Tibial nerve (tissue), 3 donors: ENCODE results near the gene DHRSX.

ENCODE experiments used
- CTCF ChIP-seq, 5 experiments: fragments of 200-600 bp in 3 of 5; fragments of 450-650 bp in 2 of 5; sonication (generic) in 3 of 5; IDR thresholded peaks; one replicate each; pipeline ENCODE4 v1.5.1; 2016 to 2019; ENCODE audit warnings: antibody characterized with exemption in 5 of 5, mild to moderate bottlenecking in 3 of 5, moderate library complexity in 2 of 5
- POLR2A ChIP-seq, 2 donors: fragments of 450-650 bp; IDR thresholded peaks; one replicate each; pipeline ENCODE4 v1.6.1; 2017; ENCODE audit warnings: antibody characterized with exemption in 2 of 2, mild to moderate bottlenecking in 2 of 2, moderate library complexity in 2 of 2

DNA sequence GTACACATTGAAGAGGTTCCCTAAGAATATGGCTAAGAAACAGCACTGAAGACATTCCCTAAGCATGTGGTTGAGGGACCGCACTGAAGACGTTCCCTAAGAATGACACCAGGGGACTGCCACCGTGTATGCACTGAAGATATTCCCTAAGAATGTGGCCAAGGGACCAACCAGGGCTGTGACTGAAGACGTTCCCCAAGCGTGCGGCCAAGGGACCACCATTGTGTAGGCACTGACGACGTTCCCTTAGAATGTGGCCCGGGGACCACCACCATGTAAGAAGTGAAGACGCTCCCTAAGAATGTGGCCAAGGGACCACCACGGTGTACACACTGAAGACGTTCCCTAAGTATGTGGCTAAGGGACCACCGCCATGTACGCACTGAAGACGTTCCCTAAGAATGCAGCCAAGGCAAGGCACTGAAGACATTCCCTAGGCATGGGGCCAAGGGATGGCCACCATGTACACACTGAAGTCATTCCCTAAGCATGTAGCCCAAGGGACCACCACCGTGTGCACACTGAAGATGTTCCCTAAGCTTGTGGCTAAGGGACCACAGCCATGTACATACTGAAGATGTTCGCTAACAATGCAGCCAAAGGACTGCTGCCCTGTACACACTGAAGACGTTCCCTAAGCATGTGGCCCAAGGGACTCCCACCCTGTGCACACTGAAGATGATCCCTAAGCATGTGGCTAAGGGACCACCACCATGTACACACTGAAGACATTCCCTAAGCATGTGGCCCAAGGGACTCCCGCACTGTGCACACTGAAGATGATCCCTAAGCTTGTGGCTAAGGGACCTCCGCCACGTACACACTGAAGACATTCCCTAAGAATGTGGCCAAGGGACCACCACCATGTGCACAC is 22.0 kb downstream of the DHRSX start:
- no peak for TF ChIP-seq CTCF (IDR thresholded peaks at IDR 0.05)
- no peak for TF ChIP-seq POLR2A (IDR thresholded peaks at IDR 0.05)
